ENCODE results near the gene PSMG4. TPM values are rescaled to one million over a fixed set of nuclear protein-coding genes. Genes with fewer than 3 reads are reported as not detected.

Gene PSMG4
- total RNA-seq, 1 experiment from 2014 or later = 29.3 TPM

DNA sequence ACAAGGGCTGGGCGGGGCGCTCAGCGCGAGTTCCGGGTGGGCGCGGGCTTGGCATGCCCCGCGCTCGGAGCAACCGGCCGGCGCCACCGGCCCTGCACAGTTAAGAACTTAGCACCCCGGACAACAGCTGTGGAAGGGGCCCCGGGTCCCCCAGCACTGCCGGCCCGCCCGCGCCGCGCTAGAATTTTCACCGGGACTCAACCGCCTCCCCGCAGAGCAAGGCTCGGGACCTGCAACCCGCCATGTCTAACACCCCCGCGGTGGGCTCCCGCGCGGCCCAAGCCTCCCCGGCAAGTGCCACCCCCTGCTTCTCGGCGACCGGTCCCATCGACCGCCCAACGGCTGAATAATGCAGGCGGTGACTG is 5.2 kb upstream of the PSMG4 start:
- Mint-ChIP-seq H3K4me3 (no peak overlapping the region), H3K4me1 (peaks cover 16 to 23% of the 10 kb centered on the region in 2 experiments), H3K27ac (no peak overlapping the region), H3K36me3 (ENCODE audit: insufficient read depth in 1 of 3, low read depth in 3 of 3) (peaks cover 5 to 7% (median 5%) of the 10 kb centered on the region in 3 experiments; a peak in 6 of 7 replicates), H3K27me3 (ENCODE audit: low read depth) (peaks cover 21% of the 10 kb centered on the region), H3K9me3 (peaks cover 5 to 6% of the 10 kb centered on the region in 2 experiments; a peak in 4 of 5 replicates)
- no peak overlapping the region for H3T11ph ChIP-seq (ENCODE audit: low read length)
- H2BK120ac ChIP-seq (ENCODE audit: low read depth, low read length, poor library complexity, severe bottlenecking) = no peak overlapping the region
- H2BK5ac ChIP-seq (ENCODE audit: insufficient read length, low read length) = no peak overlapping the region
- H2BK12ac ChIP-seq (ENCODE audit: insufficient read length, low read depth, low read length) = no peak overlapping the region
- TF ChIP-seq, protein P1, sequence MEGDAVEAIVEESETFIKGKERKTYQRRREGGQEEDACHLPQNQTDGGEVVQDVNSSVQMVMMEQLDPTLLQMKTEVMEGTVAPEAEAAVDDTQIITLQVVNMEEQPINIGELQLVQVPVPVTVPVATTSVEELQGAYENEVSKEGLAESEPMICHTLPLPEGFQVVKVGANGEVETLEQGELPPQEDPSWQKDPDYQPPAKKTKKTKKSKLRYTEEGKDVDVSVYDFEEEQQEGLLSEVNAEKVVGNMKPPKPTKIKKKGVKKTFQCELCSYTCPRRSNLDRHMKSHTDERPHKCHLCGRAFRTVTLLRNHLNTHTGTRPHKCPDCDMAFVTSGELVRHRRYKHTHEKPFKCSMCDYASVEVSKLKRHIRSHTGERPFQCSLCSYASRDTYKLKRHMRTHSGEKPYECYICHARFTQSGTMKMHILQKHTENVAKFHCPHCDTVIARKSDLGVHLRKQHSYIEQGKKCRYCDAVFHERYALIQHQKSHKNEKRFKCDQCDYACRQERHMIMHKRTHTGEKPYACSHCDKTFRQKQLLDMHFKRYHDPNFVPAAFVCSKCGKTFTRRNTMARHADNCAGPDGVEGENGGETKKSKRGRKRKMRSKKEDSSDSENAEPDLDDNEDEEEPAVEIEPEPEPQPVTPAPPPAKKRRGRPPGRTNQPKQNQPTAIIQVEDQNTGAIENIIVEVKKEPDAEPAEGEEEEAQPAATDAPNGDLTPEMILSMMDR (conservative IDR thresholded peaks at IDR 0.05) = no peak
- H2BK20ac ChIP-seq (ENCODE audit: low read depth, low read length, poor library complexity, severe bottlenecking) = no peak overlapping the region
- H4K8ac ChIP-seq (replicated peaks; ENCODE audit: insufficient read length, low read depth, low read length) = no peak overlapping the region
- H3K4me1 ChIP-seq (ENCODE audit: insufficient read depth, low read length) = no peaks in the 10 kb centered on the region
- no peak overlapping the region for H4K91ac ChIP-seq (ENCODE audit: insufficient read length, low read depth, low read length)
- H3K14ac ChIP-seq (ENCODE audit: insufficient read depth, low read length) = no peak overlapping the region
- no peak overlapping the region for H3K4me2 ChIP-seq (ENCODE audit: insufficient read depth, insufficient read length, low read length)
- H2BK15ac ChIP-seq (ENCODE audit: low read depth, low read length) = no peak overlapping the region
- no peak overlapping the region for H3K9ac ChIP-seq (ENCODE audit: extremely low read depth, insufficient read length, low read length)
- H4K20me1 ChIP-seq (ENCODE audit: control insufficient read depth, insufficient read depth, insufficient read length) = no peaks in the 10 kb centered on the region
- H2AFZ ChIP-seq (ENCODE audit: low read length) = no peak overlapping the region
- no peak overlapping the region for H4K5ac ChIP-seq (ENCODE audit: insufficient read length, low read depth, low read length)
- DNase-seq = no peak
- H3K23ac ChIP-seq (ENCODE audit: insufficient read length, low read depth, low read length) = no peak overlapping the region
- no peak overlapping the region for H3K56ac ChIP-seq (ENCODE audit: insufficient read length, low read depth, low read length)
- H3K27me3 ChIP-seq (ENCODE audit: insufficient read depth, low read length) = no peaks in the 10 kb centered on the region
- no peaks in the 10 kb centered on the region for H3K79me2 ChIP-seq (ENCODE audit: insufficient read depth, low read length)
- no peak overlapping the region for H3K27ac ChIP-seq (ENCODE audit: insufficient read length, low read depth, low read length)
- H3K18ac ChIP-seq (ENCODE audit: insufficient read length, low read depth, low read length) = no peak overlapping the region
- H2AK5ac ChIP-seq (ENCODE audit: insufficient read length, low read length) = no peak overlapping the region
- no peaks in the 10 kb centered on the region for H3K79me1 ChIP-seq (ENCODE audit: insufficient read depth, low read depth, low read length, poor library complexity, severe bottlenecking)
- no peaks in the 10 kb centered on the region for H3K9me3 ChIP-seq (ENCODE audit: control insufficient read depth, low read depth, low read length)
- no CpG with 5 or more reads among the region's 40 CpGs for WGBS (ENCODE audit: extremely low coverage, insufficient read length, low lambda C conversion rate)
- no peak overlapping the region for H3K4ac ChIP-seq (ENCODE audit: low read depth, low read length)
- H3K23me2 ChIP-seq (ENCODE audit: insufficient read length, low read depth, low read length, poor library complexity, severe bottlenecking) = peaks cover 3% of the 10 kb centered on the region
